K562 (cell line): Measurements from ENCODE around the gene PSAP. TPM values are rescaled to one million over a fixed set of nuclear protein-coding genes. Genes with fewer than 3 reads are reported as not detected.
A peak's percentile ranks its signal among the peaks of the same experiment; 100 is the strongest.

Experiments used
- BDP1 ChIP-seq: IDR thresholded peaks from 3 replicates; pipeline ENCODE4 v1.6.1; 2011; ENCODE audit not compliant: insufficient read length, insufficient read depth
- BRCA1 ChIP-seq, 2 experiments: fragments of 450-650 bp in 1 of 2; sonication (generic) in 1 of 2; formaldehyde crosslinking in 1 of 2; IDR thresholded peaks; 2 replicates each; pipeline versions ENCODE4 v1.5.0 to v1.6.1; 2017 to 2020; ENCODE audit warnings: mild to moderate bottlenecking in 1 of 2, missing genetic modification reagents in 1 of 2
- EP400 ChIP-seq: fragments of 450-650 bp; IDR thresholded peaks from 2 replicates; pipeline ENCODE4 v1.6.1; 2017; ENCODE audit warnings: antibody characterized with exemption, mild to moderate bottlenecking, moderate library complexity
- HDAC8 ChIP-seq: fragments of 450-650 bp; IDR thresholded peaks from 2 replicates; pipeline ENCODE4 v1.6.1; 2016; ENCODE audit warnings: mild to moderate bottlenecking, missing genetic modification characterization, moderate library complexity, missing compliant biosample characterization
- MYBL2 ChIP-seq, 2 experiments: fragments of 450-650 bp in 1 of 2; sonication (generic) in 1 of 2; formaldehyde crosslinking in 1 of 2; IDR thresholded peaks; 2 replicates each; pipeline versions ENCODE4 v1.6.1 to v1.8.1; 2017 to 2022; ENCODE audit warnings: borderline replicate concordance in 1 of 2, inconsistent platforms in 1 of 2, low read depth in 1 of 2, mild to moderate bottlenecking in 1 of 2, missing genetic modification reagents in 1 of 2, moderate library complexity in 1 of 2
- RNF2 ChIP-seq: sonication (generic); IDR thresholded peaks from 2 replicates; pipeline ENCODE4 v1.6.1; 2016
- SMAD1 ChIP-seq: fragments of 150-350 bp; IDR thresholded peaks from 2 replicates; pipeline ENCODE4 v1.6.1; 2014; ENCODE audit warnings: low read length, low read depth; ENCODE audit not compliant: partially characterized antibody
- ZNF57 ChIP-seq: fragments of 450-650 bp; formaldehyde crosslinking; IDR thresholded peaks from 2 replicates; pipeline ENCODE4 v1.4.0; 2020; ENCODE audit warnings: mild to moderate bottlenecking, moderate library complexity
- polyA plus RNA-seq, 8 experiments: library from polyadenylated mRNA; depleted of rRNA in 4 of 8; stranded (reverse) in 5 of 8; unstranded in 3 of 8; fragments of >200 nt; fragmentation: Nextera tagmentation in 2 of 8; fragmentation: Illumina TruSeq in 1 of 8; extraction: Ambion mirVana in 2 of 8; extraction: Trizol in 1 of 8; gene quantifications; 2 replicates each; pipeline versions ENCODE4 v1.2.1 to v1.2.3, GENCODE V29; 2011 to 2014; ENCODE audit warnings: inconsistent platforms in 1 of 8, missing spikeins in 1 of 8
- total RNA-seq, 7 experiments: library from RNA; depleted of rRNA in 6 of 7; stranded (reverse); fragments of >200 nt in 6 of 7; fragmentation: Illumina TruSeq in 2 of 7; extraction: Trizol in 2 of 7; gene quantifications; 2 replicates each; pipeline versions ENCODE4 v1.2.1 to v1.2.3, GENCODE V29; 2011 to 2021; ENCODE audit warnings: low replicate concordance in 1 of 7
- TF ChIP-seq, protein P1 (sequence below): sonication (generic); formaldehyde crosslinking; IDR thresholded peaks from 2 replicates; pipeline ENCODE4 v1.8.0; 2023; ENCODE audit warnings: missing genetic modification reagents, mild to moderate bottlenecking, borderline replicate concordance
- TF ChIP-seq, protein P2 (sequence below), 2 experiments: fragments of 450-650 bp; formaldehyde crosslinking in 1 of 2; IDR thresholded peaks; 2 replicates each; pipeline versions ENCODE4 v1.4.0 to v1.6.1; 2014 to 2020; ENCODE audit warnings: mild to moderate bottlenecking in 2 of 2, borderline replicate concordance in 1 of 2, low read depth in 1 of 2
- TF ChIP-seq, protein P3 (sequence below): sonication (generic); formaldehyde crosslinking; IDR thresholded peaks from 2 replicates; pipeline ENCODE4 v1.8.0; 2022; ENCODE audit warnings: mild to moderate bottlenecking, low read depth, missing genetic modification reagents

The PSAP gene
- total and polyA plus RNA-seq, 9 of the 15 experiments (the other 6 are each of a cell fraction or from before 2014, with no cell fraction given): 245 to 700 (median 429) TPM

DNA sequence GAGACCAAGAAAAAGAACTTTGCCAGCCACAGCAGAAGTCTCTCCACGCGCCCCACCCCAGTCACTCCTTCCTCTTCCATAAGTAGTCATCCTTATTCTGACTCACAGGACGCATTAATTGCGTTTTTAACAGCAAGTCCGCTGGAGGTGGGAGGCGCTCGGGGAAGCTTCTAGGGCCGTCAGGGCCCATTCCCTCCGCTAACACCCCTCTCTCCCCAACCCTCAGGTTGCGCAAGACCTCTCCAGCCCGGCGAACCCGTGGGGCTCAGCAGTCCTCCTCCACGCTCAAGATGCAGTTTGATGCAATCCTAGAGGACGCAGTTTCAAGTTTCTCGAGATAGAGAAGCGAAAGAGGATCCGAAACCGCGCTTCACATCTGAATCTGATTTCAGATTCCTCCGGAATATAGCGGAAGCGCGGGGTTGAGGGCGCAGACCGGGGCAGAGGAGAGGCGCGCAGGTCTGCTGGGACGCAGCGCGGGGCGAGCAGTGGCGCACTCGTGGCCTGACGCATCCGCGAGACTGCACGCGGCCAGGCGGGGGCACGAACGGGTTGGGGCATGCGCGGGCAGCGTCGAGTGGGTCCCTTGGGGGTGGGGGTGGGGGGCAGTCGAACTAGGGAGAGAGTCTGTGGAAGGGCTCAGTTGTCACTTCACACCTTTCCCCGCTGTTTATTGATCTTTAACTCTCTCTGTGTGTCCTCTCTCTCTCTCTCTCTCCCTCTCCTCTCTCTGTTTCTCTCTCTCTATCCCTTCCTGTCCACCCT is 37.8 kb upstream of the PSAP start (continued):
- TF ChIP-seq, protein P1, sequence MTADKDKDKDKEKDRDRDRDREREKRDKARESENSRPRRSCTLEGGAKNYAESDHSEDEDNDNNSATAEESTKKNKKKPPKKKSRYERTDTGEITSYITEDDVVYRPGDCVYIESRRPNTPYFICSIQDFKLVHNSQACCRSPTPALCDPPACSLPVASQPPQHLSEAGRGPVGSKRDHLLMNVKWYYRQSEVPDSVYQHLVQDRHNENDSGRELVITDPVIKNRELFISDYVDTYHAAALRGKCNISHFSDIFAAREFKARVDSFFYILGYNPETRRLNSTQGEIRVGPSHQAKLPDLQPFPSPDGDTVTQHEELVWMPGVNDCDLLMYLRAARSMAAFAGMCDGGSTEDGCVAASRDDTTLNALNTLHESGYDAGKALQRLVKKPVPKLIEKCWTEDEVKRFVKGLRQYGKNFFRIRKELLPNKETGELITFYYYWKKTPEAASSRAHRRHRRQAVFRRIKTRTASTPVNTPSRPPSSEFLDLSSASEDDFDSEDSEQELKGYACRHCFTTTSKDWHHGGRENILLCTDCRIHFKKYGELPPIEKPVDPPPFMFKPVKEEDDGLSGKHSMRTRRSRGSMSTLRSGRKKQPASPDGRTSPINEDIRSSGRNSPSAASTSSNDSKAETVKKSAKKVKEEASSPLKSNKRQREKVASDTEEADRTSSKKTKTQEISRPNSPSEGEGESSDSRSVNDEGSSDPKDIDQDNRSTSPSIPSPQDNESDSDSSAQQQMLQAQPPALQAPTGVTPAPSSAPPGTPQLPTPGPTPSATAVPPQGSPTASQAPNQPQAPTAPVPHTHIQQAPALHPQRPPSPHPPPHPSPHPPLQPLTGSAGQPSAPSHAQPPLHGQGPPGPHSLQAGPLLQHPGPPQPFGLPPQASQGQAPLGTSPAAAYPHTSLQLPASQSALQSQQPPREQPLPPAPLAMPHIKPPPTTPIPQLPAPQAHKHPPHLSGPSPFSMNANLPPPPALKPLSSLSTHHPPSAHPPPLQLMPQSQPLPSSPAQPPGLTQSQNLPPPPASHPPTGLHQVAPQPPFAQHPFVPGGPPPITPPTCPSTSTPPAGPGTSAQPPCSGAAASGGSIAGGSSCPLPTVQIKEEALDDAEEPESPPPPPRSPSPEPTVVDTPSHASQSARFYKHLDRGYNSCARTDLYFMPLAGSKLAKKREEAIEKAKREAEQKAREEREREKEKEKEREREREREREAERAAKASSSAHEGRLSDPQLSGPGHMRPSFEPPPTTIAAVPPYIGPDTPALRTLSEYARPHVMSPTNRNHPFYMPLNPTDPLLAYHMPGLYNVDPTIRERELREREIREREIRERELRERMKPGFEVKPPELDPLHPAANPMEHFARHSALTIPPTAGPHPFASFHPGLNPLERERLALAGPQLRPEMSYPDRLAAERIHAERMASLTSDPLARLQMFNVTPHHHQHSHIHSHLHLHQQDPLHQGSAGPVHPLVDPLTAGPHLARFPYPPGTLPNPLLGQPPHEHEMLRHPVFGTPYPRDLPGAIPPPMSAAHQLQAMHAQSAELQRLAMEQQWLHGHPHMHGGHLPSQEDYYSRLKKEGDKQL (CRISPR knock-in tag): no peak
- TF ChIP-seq BDP1 (no peak), HDAC8 (tag) (peak; percentile 73; the same call in 1 of the 2 replicates), BRCA1 (IDR thresholded peaks at IDR 0.05) (no peak), BRCA1 (CRISPR knock-in tag; IDR thresholded peaks at IDR 0.05) (no peak), EP400 (peak; percentile 86), MYBL2 (IDR thresholded peaks at IDR 0.05; ENCODE audit: low read depth) (no peak), MYBL2 (CRISPR knock-in tag; IDR thresholded peaks at IDR 0.05; ENCODE audit: borderline replicate concordance) (no peak), RNF2 (peak; percentile 79), SMAD1 (no peak), ZNF57 (CRISPR knock-in tag) (no peak)
- TF ChIP-seq, protein P2, sequence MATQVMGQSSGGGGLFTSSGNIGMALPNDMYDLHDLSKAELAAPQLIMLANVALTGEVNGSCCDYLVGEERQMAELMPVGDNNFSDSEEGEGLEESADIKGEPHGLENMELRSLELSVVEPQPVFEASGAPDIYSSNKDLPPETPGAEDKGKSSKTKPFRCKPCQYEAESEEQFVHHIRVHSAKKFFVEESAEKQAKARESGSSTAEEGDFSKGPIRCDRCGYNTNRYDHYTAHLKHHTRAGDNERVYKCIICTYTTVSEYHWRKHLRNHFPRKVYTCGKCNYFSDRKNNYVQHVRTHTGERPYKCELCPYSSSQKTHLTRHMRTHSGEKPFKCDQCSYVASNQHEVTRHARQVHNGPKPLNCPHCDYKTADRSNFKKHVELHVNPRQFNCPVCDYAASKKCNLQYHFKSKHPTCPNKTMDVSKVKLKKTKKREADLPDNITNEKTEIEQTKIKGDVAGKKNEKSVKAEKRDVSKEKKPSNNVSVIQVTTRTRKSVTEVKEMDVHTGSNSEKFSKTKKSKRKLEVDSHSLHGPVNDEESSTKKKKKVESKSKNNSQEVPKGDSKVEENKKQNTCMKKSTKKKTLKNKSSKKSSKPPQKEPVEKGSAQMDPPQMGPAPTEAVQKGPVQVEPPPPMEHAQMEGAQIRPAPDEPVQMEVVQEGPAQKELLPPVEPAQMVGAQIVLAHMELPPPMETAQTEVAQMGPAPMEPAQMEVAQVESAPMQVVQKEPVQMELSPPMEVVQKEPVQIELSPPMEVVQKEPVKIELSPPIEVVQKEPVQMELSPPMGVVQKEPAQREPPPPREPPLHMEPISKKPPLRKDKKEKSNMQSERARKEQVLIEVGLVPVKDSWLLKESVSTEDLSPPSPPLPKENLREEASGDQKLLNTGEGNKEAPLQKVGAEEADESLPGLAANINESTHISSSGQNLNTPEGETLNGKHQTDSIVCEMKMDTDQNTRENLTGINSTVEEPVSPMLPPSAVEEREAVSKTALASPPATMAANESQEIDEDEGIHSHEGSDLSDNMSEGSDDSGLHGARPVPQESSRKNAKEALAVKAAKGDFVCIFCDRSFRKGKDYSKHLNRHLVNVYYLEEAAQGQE (IDR thresholded peaks at IDR 0.05; ENCODE audit: borderline replicate concordance): peak; percentile 48; the same call in 1 of the 2 replicates
- TF ChIP-seq, protein P2 (CRISPR knock-in tag; IDR thresholded peaks at IDR 0.05; ENCODE audit: low read depth): peak; percentile 58
- TF ChIP-seq, protein P3, sequence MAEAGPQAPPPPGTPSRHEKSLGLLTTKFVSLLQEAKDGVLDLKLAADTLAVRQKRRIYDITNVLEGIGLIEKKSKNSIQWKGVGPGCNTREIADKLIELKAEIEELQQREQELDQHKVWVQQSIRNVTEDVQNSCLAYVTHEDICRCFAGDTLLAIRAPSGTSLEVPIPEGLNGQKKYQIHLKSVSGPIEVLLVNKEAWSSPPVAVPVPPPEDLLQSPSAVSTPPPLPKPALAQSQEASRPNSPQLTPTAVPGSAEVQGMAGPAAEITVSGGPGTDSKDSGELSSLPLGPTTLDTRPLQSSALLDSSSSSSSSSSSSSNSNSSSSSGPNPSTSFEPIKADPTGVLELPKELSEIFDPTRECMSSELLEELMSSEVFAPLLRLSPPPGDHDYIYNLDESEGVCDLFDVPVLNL (CRISPR knock-in tag): no peak
